Measurements from ENCODE around the gene GNS. TPM values are rescaled to one million over a fixed set of nuclear protein-coding genes. Genes with fewer than 3 reads are reported as not detected.

The GNS gene
- total RNA-seq, 1 experiment from 2014 or later = 26.0 TPM

GRCh38 chr12:64681200-64682052 lies 77.8 kb downstream of the GNS start:
- H3K27ac ChIP-seq (ENCODE audit: insufficient read length, low read depth, low read length) = no peak overlapping the region
- H3K18ac ChIP-seq (ENCODE audit: insufficient read length, low read depth, low read length) = no peak overlapping the region

More at GRCh38 chr12:64681200-64682052, 77.8 kb downstream of the GNS start:
- no peaks in the 10 kb centered on the region for H3K27me3 ChIP-seq (ENCODE audit: insufficient read depth, low read length)
- peaks cover 4% of the 10 kb centered on the region; the same call in 1 of the 2 replicates for H3K79me2 ChIP-seq (ENCODE audit: insufficient read depth, low read length)
- no peak overlapping the region for H2AK5ac ChIP-seq (ENCODE audit: insufficient read length, low read length)
- no peaks in the 10 kb centered on the region for H3K79me1 ChIP-seq (ENCODE audit: insufficient read depth, low read depth, low read length, poor library complexity, severe bottlenecking)
- H2BK120ac ChIP-seq (ENCODE audit: low read depth, low read length, poor library complexity, severe bottlenecking) = no peak overlapping the region
- no peak overlapping the region for H3K23ac ChIP-seq (ENCODE audit: insufficient read length, low read depth, low read length)
- Mint-ChIP-seq H3K36me3 (ENCODE audit: insufficient read depth in 1 of 3, low read depth in 3 of 3) (peaks cover 6 to 22% (median 16%) of the 10 kb centered on the region in 3 experiments; a peak in 6 of 7 replicates), H3K27ac (peak overlapping the region in 2 of 3 experiments; percentile 45 to 55; a peak in 3 of 7 replicates), H3K4me1 (peaks cover 40 to 48% of the 10 kb centered on the region in 2 experiments), H3K4me3 (no peak overlapping the region), H3K9me3 (no peaks in the 10 kb centered on the region), H3K27me3 (ENCODE audit: low read depth) (no peaks in the 10 kb centered on the region)
- H2BK20ac ChIP-seq (ENCODE audit: low read depth, low read length, poor library complexity, severe bottlenecking) = no peak overlapping the region
- no peak overlapping the region for H4K5ac ChIP-seq (ENCODE audit: insufficient read length, low read depth, low read length)
- H2AFZ ChIP-seq (ENCODE audit: low read length) = no peak overlapping the region
- TF ChIP-seq CTCF (conservative IDR thresholded peaks at IDR 0.05) = no peak
- H4K91ac ChIP-seq (ENCODE audit: insufficient read length, low read depth, low read length) = no peak overlapping the region
- no peaks in the 10 kb centered on the region for H3K23me2 ChIP-seq (ENCODE audit: insufficient read length, low read depth, low read length, poor library complexity, severe bottlenecking)
- WGBS (ENCODE audit: extremely low coverage, insufficient read length, low lambda C conversion rate) = no CpG with 5 or more reads among the region's 5 CpGs
- H2BK12ac ChIP-seq (ENCODE audit: insufficient read length, low read depth, low read length) = no peak overlapping the region
- no peaks in the 10 kb centered on the region for H3K9me3 ChIP-seq (ENCODE audit: control insufficient read depth, low read depth, low read length)
- no peak overlapping the region for H4K8ac ChIP-seq (replicated peaks; ENCODE audit: insufficient read length, low read depth, low read length)
- H3K9ac ChIP-seq (ENCODE audit: extremely low read depth, insufficient read length, low read length) = no peak overlapping the region
- H3K4me2 ChIP-seq (ENCODE audit: insufficient read depth, insufficient read length, low read length) = no peak overlapping the region
- H3K56ac ChIP-seq (ENCODE audit: insufficient read length, low read depth, low read length) = no peak overlapping the region
- H3K14ac ChIP-seq (ENCODE audit: insufficient read depth, low read length) = no peak overlapping the region
- no peak overlapping the region for H3K4ac ChIP-seq (ENCODE audit: low read depth, low read length)
- DNase-seq = no peak
- no peak overlapping the region for H3T11ph ChIP-seq (ENCODE audit: low read length)
- H2BK15ac ChIP-seq (ENCODE audit: low read depth, low read length) = no peak overlapping the region
- H3K4me1 ChIP-seq (ENCODE audit: insufficient read depth, low read length) = peaks cover 10% of the 10 kb centered on the region; the same call in 1 of the 2 replicates
- no peaks in the 10 kb centered on the region for H4K20me1 ChIP-seq (ENCODE audit: control insufficient read depth, insufficient read depth, insufficient read length)
- H2BK5ac ChIP-seq (ENCODE audit: insufficient read length, low read length) = no peak overlapping the region
